CD4-positive, alpha-beta T cell (primary cell): ENCODE measurements around the gene C1orf167. TPM values are rescaled to one million over a fixed set of nuclear protein-coding genes. Genes with fewer than 3 reads are reported as not detected.

Source experiments
- ATAC-seq: fragments of 200-7000 bp; cut with Tn5 transposase; one replicate; pipeline ENCODE4 v1.10.0; 2022; ENCODE audit warnings: mild to moderate bottlenecking; ENCODE audit not compliant: poor library complexity
- CTCF ChIA-PET: fragments of 350-600 bp; sonication (Branson Sonifier 250); formaldehyde crosslinking; loops from one replicate; lab custom pipeline; 2021; ENCODE audit warnings: antibody characterized with exemption, inconsistent platforms; lab: Charles Lee
- POLR2A ChIA-PET: fragments of 350-600 bp; sonication (Branson Sonifier 250); formaldehyde crosslinking; loops from one replicate; lab custom pipeline; 2021; ENCODE audit warnings: antibody characterized with exemption, inconsistent platforms; lab: Charles Lee
- DNase-seq, 14 experiments: peaks; one replicate each; pipeline ENCODE4 v3.0.0-alpha.2; 2013 to 2020; ENCODE audit warnings: mixed read lengths in 2 of 14
- H3K27ac ChIP-seq, 2 donors: one replicate each; pipeline versions ENCODE4 v1.5.1 to v1.7.0; 2013; ENCODE audit warnings: low read length in 2 of 2, low read depth in 1 of 2, mild to moderate bottlenecking in 1 of 2
- H3K27me3 ChIP-seq, 2 experiments: 1 replicate in 1 of 2; 2 replicates in 1 of 2; pipeline versions ENCODE4 v1.6.1 to v1.7.0; 2013; ENCODE audit warnings: low read length in 2 of 2, control low read depth in 1 of 2, mild to moderate bottlenecking in 1 of 2, moderate library complexity in 1 of 2; ENCODE audit not compliant: insufficient read depth in 2 of 2, control insufficient read depth in 1 of 2
- H3K36me3 ChIP-seq: one replicate; pipeline ENCODE4 v1.6.1; 2013; ENCODE audit warnings: low read length, control low read depth; ENCODE audit not compliant: insufficient read depth
- H3K4me1 ChIP-seq: one replicate; pipeline ENCODE4 v1.6.1; 2013; ENCODE audit warnings: low read length, control low read depth; ENCODE audit not compliant: insufficient read depth
- H3K4me3 ChIP-seq: one replicate; pipeline ENCODE4 v1.5.1; 2013; ENCODE audit warnings: mild to moderate bottlenecking, low read length, moderate library complexity
- H3K9me3 ChIP-seq, 2 experiments: 1 replicate in 1 of 2; 2 replicates in 1 of 2; pipeline versions ENCODE4 v1.6.1 to v1.7.0; 2013; ENCODE audit warnings: low read length in 2 of 2, mild to moderate bottlenecking in 2 of 2, control low read depth in 1 of 2, moderate library complexity in 1 of 2; ENCODE audit not compliant: control insufficient read depth in 1 of 2, insufficient read depth in 1 of 2
- H3K27ac Mint-ChIP-seq: one replicate; pipeline ENCODE4 v1.8.0; 2020; ENCODE audit warnings: mixed read lengths
- H3K27me3 Mint-ChIP-seq: one replicate; pipeline ENCODE4 v1.8.0; 2021; ENCODE audit warnings: mixed read lengths
- H3K36me3 Mint-ChIP-seq: one replicate; pipeline ENCODE4 v1.8.0; 2021; ENCODE audit warnings: low read depth, mixed read lengths
- H3K4me1 Mint-ChIP-seq: one replicate; pipeline ENCODE4 v1.8.0; 2021; ENCODE audit warnings: low read depth, mixed read lengths
- H3K4me3 Mint-ChIP-seq: one replicate; pipeline ENCODE4 v1.8.0; 2020; ENCODE audit warnings: mild to moderate bottlenecking, mixed read lengths
- H3K9me3 Mint-ChIP-seq: one replicate; pipeline ENCODE4 v1.8.0; 2020; ENCODE audit warnings: mixed read lengths
- intact Hi-C, 2 experiments: fragments of 100-400 bp; cut with DNase I in 1 of 2; cut with micrococcal nuclease in 1 of 2; formaldehyde crosslinking; loops; one replicate each; pipeline versions ENCODE4 v1.15.1 to v1.9.0; 2023 to 2025; cut with DNase I, micrococcal nuclease
- total RNA-seq, 174 experiments: library from RNA in 2 of 174; stranded (reverse) in 2 of 174; gene quantifications; one replicate each; pipeline ENCODE4 v1.2.3 and lab custom pipeline; 2021 to 2026
- TF ChIP-seq, protein P1 (sequence below): fragments of 200-600 bp; IDR thresholded peaks from one replicate; pipeline ENCODE4 v1.8.0; 2022; ENCODE audit warnings: antibody characterized with exemption, mild to moderate bottlenecking

Gene C1orf167
- total RNA-seq, 2 experiments from 2014 or later, result not detected

DNA sequence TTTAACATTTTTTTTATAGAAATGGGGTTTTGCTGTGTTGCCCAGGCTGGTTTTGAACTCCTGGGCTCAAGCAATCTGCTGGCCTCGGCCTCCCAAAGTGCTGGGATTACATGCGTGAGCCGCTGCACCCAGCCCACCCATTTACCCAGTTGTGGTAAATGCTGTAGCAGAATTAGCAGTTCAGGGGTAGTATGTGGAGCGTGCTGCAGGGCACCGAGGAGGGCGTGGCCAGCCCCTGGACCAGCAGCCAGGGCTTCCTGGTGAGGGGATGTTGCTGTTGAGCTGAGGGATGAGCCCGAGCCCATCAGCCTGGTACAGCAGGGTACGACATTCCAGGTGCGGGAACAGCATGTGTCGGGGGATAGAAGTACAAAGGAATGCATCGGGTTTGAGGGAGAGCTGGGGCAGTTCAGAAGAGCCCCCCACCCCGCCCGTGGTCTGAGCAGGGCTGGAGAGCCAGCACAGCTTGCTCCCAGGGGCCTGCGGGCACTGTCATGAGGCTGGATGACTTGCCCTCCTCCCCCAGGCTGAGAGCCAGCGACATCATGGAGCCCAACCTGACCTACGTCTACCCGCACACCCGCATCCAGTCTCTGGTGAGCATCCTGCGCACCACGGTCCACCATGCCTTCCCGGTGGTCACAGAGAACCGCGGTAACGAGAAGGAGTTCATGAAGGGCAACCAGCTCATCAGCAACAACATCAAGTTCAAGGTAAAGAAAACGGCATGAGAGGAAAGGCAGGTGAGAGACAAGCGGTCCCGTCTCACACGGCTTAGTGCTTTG, 73.6 kb downstream of the C1orf167 start:
- Histone ChIP-seq H3K4me3 (no peak overlapping the region), H3K9me3 (no peaks in the 10 kb centered on the region), H3K27ac (no peak overlapping the region), H3K27me3 (no peaks in the 10 kb centered on the region), H3K36me3 (peaks cover 59% of the 10 kb centered on the region), H3K4me1 (peaks cover 4% of the 10 kb centered on the region)
- Mint-ChIP-seq H3K9me3 (no peaks in the 10 kb centered on the region), H3K36me3 (peaks cover 78% of the 10 kb centered on the region), H3K4me3 (no peak overlapping the region), H3K27ac (no peak overlapping the region), H3K4me1 (peaks cover 5% of the 10 kb centered on the region), H3K27me3 (no peaks in the 10 kb centered on the region)
- TF ChIP-seq, protein P1, sequence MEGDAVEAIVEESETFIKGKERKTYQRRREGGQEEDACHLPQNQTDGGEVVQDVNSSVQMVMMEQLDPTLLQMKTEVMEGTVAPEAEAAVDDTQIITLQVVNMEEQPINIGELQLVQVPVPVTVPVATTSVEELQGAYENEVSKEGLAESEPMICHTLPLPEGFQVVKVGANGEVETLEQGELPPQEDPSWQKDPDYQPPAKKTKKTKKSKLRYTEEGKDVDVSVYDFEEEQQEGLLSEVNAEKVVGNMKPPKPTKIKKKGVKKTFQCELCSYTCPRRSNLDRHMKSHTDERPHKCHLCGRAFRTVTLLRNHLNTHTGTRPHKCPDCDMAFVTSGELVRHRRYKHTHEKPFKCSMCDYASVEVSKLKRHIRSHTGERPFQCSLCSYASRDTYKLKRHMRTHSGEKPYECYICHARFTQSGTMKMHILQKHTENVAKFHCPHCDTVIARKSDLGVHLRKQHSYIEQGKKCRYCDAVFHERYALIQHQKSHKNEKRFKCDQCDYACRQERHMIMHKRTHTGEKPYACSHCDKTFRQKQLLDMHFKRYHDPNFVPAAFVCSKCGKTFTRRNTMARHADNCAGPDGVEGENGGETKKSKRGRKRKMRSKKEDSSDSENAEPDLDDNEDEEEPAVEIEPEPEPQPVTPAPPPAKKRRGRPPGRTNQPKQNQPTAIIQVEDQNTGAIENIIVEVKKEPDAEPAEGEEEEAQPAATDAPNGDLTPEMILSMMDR, result no peak
- ChIA-PET POLR2A (no interaction called here), CTCF (no interaction called here)
- ATAC-seq, result no peak
- intact Hi-C loops, result loop anchor here (5.0 kb wide), 4 partner anchors 72 to 397 kb away; partner anchors contain the start of genes MFN2 (in 1 of the 2) and VPS13D (in 1 of the 2)
- no peak for DNase-seq

DNA sequence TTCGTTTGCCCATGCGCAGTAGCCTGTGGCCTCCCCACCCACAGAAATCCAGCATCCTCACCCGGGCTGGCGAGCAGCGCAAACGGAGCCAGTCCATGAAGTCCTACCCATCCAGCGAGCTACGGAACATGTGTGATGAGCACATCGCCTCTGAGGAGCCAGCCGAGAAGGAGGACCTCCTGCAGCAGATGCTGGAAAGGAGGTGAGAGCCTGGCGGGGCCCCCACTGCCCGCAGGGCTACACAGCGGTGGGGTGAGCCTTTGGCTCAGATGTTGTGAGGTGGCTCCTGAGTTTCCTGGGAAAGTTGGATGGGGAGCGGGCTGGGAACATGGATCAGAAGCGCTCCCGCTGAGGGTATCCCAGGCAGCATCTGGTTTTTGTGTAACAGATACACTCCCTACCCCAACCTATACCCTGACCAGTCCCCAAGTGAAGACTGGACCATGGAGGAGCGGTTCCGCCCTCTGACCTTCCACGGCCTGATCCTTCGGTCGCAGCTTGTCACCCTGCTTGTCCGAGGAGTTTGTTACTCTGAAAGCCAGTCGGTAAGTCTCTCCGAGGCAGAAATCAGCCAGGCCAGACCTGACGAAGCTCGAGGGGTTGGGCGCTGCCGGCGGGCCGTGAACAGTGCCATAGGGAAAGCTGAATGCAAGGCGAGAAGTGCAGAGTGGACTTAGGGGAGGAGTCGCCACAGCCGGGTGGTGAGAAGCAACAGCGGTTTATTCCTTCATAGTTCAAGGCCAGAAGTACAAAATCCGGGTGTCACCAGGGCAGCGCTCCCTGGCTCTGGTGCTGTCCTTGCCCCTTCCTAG, 75.2 kb downstream of the C1orf167 start:
- no peaks in the 10 kb centered on the region for H3K9me3 ChIP-seq
- no peak for ATAC-seq
- no peak overlapping the region for H3K27ac Mint-ChIP-seq
- H3K4me1 Mint-ChIP-seq, result peaks cover 5% of the 10 kb centered on the region
- ChIA-PET CTCF (no interaction called here), POLR2A (interaction anchor here (5.3 kb wide), 1 partner anchor 71 kb away, joined by 35 read pairs; no protein-coding TSS in a partner anchor)
- H3K36me3 Mint-ChIP-seq, result peaks cover 84% of the 10 kb centered on the region
- no peaks in the 10 kb centered on the region for H3K27me3 ChIP-seq
- no peak for DNase-seq
- no peak overlapping the region for H3K27ac ChIP-seq
- no peaks in the 10 kb centered on the region for H3K9me3 Mint-ChIP-seq
- no peak overlapping the region for H3K4me3 ChIP-seq
- H3K4me3 Mint-ChIP-seq, result no peak overlapping the region
- H3K36me3 ChIP-seq, result peaks cover 73% of the 10 kb centered on the region
- TF ChIP-seq, protein P1, result no peak
- intact Hi-C loops, result loop anchor here (5.0 kb wide), 4 partner anchors 70 to 395 kb away; partner anchors contain the start of genes MFN2 (in 1 of the 2) and VPS13D (in 1 of the 2)
- no peaks in the 10 kb centered on the region for H3K27me3 Mint-ChIP-seq
- H3K4me1 ChIP-seq, result peaks cover 4% of the 10 kb centered on the region

DNA sequence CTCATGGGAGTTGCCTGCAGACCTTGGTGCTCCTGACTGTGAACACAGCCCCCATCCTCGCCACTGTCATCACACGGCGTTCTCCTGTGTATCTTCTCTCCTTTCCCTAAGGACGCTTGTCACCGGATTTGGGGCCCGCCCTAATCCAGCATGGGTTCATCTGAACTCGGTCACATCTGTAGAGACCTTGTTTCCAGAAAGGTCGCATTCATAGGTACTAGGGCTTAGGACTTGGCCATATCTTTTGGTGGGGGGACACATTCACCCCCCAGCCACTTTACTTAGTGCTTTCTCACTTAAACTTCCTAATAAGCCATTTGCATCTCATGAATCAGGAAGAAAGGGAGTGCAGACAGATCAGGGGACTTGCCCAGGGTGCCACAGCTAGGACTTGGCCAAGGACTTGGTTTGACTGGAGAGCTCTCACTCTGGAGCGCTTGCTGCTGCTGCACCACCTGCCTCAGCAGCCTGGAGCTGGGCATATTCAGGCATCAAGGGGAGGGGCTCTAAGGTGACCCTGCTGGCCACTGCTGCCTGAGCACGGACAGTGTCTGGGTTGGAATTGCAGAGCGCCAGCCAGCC, 75.9 kb downstream of the C1orf167 start:
- H3K4me1 Mint-ChIP-seq, result peaks cover 5% of the 10 kb centered on the region
- no peaks in the 10 kb centered on the region for H3K27me3 ChIP-seq
- H3K27ac ChIP-seq, result no peak overlapping the region
- peaks cover 84% of the 10 kb centered on the region for H3K36me3 Mint-ChIP-seq
- TF ChIP-seq, protein P1, result no peak
- no peak overlapping the region for H3K4me3 Mint-ChIP-seq
- DNase-seq, result no peak
- POLR2A ChIA-PET, result interaction anchor here (0.9 to 5.3 kb wide), 2 partner anchors 32 to 70 kb away, joined by 3 to 35 read pairs; partner anchors contain the start of genes CLCN6 and MTHFR
- CTCF ChIA-PET, result interaction anchor here (0.7 to 1.4 kb wide), 3 partner anchors 32 to 73 kb away, joined by 3 to 15 read pairs (median 7); partner anchors contain the start of genes CLCN6 and MTHFR
- intact Hi-C loops, result loop anchor here (1.0 to 5.0 kb wide), 9 partner anchors 56 to 394 kb away; partner anchors contain the start of genes MFN2 (in 1 of the 2) and VPS13D (in 1 of the 2)
- no peak overlapping the region for H3K27ac Mint-ChIP-seq
- no peaks in the 10 kb centered on the region for H3K9me3 ChIP-seq
- H3K36me3 ChIP-seq, result peaks cover 73% of the 10 kb centered on the region
- no peak overlapping the region for H3K4me3 ChIP-seq
- H3K27me3 Mint-ChIP-seq, result no peaks in the 10 kb centered on the region
- ATAC-seq, result no peak
- H3K4me1 ChIP-seq, result peaks cover 4% of the 10 kb centered on the region
- H3K9me3 Mint-ChIP-seq, result no peaks in the 10 kb centered on the region
